OCI-LY7 (cell line): ENCODE data around the gene DCPS.
A peak's percentile ranks its signal among the peaks of the same experiment; 100 is the strongest.
"Not testable (repeated sequence)": the region's sequence is repeated elsewhere in the genome, so short reads cannot be mapped to it uniquely, and the experiment has no call there.

Experiments
- CTCF ChIP-seq: fragments of 200-600 bp; sonication (generic); conservative IDR thresholded peaks from 2 replicates; pipeline ENCODE4 v1.5.1; 2014; ENCODE audit warnings: mild to moderate bottlenecking, antibody characterized with exemption, low read length, moderate library complexity, mixed read lengths
- EZH2phosphoT487 ChIP-seq: fragments of 200-600 bp; sonication (generic); IDR thresholded peaks from 2 replicates; pipeline ENCODE4 v1.6.1; 2018; ENCODE audit warnings: low read depth, borderline replicate concordance, mild to moderate bottlenecking, mixed run types, antibody characterized with exemption, low read length, moderate library complexity, mixed read lengths

GRCh38 chr11:126366823-126367654 lies 63.2 kb downstream of the DCPS start:
- peak; percentile 58; the same call in 1 of the 2 replicates for TF ChIP-seq CTCF
- TF ChIP-seq EZH2phosphoT487: not testable (repeated sequence)
